ENCODE measurements around the gene ING3.

DNA sequence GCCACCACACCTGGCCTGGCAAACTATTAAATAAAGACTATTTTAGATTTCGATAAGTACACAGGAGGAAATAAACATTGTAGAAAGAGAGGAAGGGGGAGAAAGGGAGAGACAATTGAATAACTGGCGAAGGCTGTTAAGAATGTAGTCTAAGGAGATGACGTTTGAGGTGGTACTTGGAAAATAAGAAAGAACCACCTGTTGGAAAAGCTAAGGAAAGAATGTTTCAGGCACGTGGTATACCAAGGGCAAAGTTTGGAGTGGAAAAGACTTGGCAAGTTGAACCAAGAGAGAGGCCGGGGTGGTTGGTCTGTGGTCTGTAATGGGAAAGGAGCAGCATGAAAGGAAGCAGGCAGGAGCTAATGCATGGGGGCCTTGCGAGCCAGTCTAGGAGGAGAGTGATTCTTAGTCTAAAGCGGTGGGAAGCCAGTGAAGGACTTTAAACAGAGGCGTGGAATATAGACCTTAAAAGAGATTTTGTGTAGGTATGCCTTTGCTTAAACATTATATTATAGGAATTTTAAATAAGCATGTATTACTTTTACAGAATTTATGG, 9.4 kb downstream of the ING3 start:
- TF ChIP-seq, protein P1, sequence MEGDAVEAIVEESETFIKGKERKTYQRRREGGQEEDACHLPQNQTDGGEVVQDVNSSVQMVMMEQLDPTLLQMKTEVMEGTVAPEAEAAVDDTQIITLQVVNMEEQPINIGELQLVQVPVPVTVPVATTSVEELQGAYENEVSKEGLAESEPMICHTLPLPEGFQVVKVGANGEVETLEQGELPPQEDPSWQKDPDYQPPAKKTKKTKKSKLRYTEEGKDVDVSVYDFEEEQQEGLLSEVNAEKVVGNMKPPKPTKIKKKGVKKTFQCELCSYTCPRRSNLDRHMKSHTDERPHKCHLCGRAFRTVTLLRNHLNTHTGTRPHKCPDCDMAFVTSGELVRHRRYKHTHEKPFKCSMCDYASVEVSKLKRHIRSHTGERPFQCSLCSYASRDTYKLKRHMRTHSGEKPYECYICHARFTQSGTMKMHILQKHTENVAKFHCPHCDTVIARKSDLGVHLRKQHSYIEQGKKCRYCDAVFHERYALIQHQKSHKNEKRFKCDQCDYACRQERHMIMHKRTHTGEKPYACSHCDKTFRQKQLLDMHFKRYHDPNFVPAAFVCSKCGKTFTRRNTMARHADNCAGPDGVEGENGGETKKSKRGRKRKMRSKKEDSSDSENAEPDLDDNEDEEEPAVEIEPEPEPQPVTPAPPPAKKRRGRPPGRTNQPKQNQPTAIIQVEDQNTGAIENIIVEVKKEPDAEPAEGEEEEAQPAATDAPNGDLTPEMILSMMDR (IDR thresholded peaks at IDR 0.05; ENCODE audit: low read depth, low read length): no peak
- TF ChIP-seq EZH2phosphoT487 (IDR thresholded peaks at IDR 0.05; ENCODE audit: low read depth): no peak

Measured in OCI-LY3 (cell line).